HepG2 (cell line): ENCODE measurements around the gene OBSL1. TPM values are rescaled to one million over a fixed set of nuclear protein-coding genes. Genes with fewer than 3 reads are reported as not detected.

Experiments used
- HDAC1 ChIP-seq: sonication (generic); formaldehyde crosslinking; IDR thresholded peaks from 2 replicates; pipeline ENCODE4 v1.5.1; 2020; ENCODE audit warnings: mild to moderate bottlenecking, missing genetic modification reagents
- HNRNPLL ChIP-seq: fragments of 200-400 bp; formaldehyde crosslinking; IDR thresholded peaks from 2 replicates; pipeline ENCODE4 v1.6.1; 2017; ENCODE audit warnings: mild to moderate bottlenecking, low read depth, low read length; ENCODE audit not compliant: poor library complexity, severe bottlenecking
- KLF16 ChIP-seq, 2 experiments: sonication (generic) in 1 of 2; formaldehyde crosslinking in 1 of 2; IDR thresholded peaks; 2 replicates each; pipeline versions ENCODE4 v1.6.1 to v1.8.0; 2016 to 2023; ENCODE audit warnings: missing genetic modification reagents in 2 of 2, missing compliant biosample characterization in 1 of 2
- NFKB2 ChIP-seq: sonication (generic); formaldehyde crosslinking; IDR thresholded peaks from 2 replicates; pipeline ENCODE4 v1.4.0; 2020; ENCODE audit warnings: missing genetic modification reagents, borderline replicate concordance
- ONECUT2 ChIP-seq: sonication (generic); formaldehyde crosslinking; IDR thresholded peaks from 2 replicates; pipeline ENCODE4 v1.4.0; 2020; ENCODE audit warnings: missing genetic modification reagents
- PRDM15 ChIP-seq: sonication (generic); formaldehyde crosslinking; IDR thresholded peaks from 2 replicates; pipeline ENCODE4 v1.4.0; 2020; ENCODE audit warnings: missing genetic modification reagents
- PRDM4 ChIP-seq: sonication (generic); formaldehyde crosslinking; IDR thresholded peaks from 2 replicates; pipeline ENCODE4 v1.9.0; 2021; ENCODE audit warnings: missing genetic modification reagents, borderline replicate concordance
- SNAPC5 ChIP-seq: sonication (generic); formaldehyde crosslinking; IDR thresholded peaks from 2 replicates; pipeline ENCODE4 v1.8.1; 2023; ENCODE audit warnings: mild to moderate bottlenecking, missing genetic modification reagents, borderline replicate concordance
- STAG1 ChIP-seq: sonication (generic); formaldehyde crosslinking; IDR thresholded peaks from 2 replicates; pipeline ENCODE4 v1.4.0; 2020; ENCODE audit warnings: missing genetic modification reagents
- ZKSCAN5 ChIP-seq: sonication (generic); formaldehyde crosslinking; IDR thresholded peaks from 2 replicates; pipeline ENCODE4 v1.5.1; 2020; ENCODE audit warnings: mild to moderate bottlenecking, missing genetic modification reagents
- ZNF143 ChIP-seq: sonication (generic); formaldehyde crosslinking; IDR thresholded peaks from 2 replicates; pipeline ENCODE4 v1.4.0; 2020; ENCODE audit warnings: missing genetic modification reagents
- ZNF17 ChIP-seq: sonication (generic); formaldehyde crosslinking; IDR thresholded peaks from 2 replicates; pipeline ENCODE4 v1.5.0; 2020; ENCODE audit warnings: mild to moderate bottlenecking, missing genetic modification reagents
- ZNF292 ChIP-seq: sonication (generic); formaldehyde crosslinking; IDR thresholded peaks from 2 replicates; pipeline ENCODE4 v1.8.1; 2022; ENCODE audit warnings: mild to moderate bottlenecking, low read depth, missing genetic modification reagents, borderline replicate concordance
- ZNF839 ChIP-seq: sonication (generic); formaldehyde crosslinking; IDR thresholded peaks from 2 replicates; pipeline ENCODE4 v1.4.0; 2020; ENCODE audit warnings: missing genetic modification reagents, mild to moderate bottlenecking, borderline replicate concordance
- polyA plus RNA-seq, 8 experiments: library from polyadenylated mRNA; depleted of rRNA in 3 of 8; stranded (reverse) in 7 of 8; unstranded in 1 of 8; fragments of >200 nt; fragmentation: Illumina TruSeq in 4 of 8; extraction: Trizol in 4 of 8; gene quantifications; 2 replicates each; pipeline versions ENCODE4 v1.2.1 to v1.2.3, GENCODE V29; 2011 to 2016; ENCODE audit warnings: low read depth in 4 of 8, missing spikeins in 1 of 8, mixed read lengths in 1 of 8; ENCODE audit not compliant: insufficient read depth in 1 of 8
- total RNA-seq, 5 experiments: library from RNA; depleted of rRNA; stranded (reverse); fragments of >200 nt; fragmentation: Illumina TruSeq; extraction: Trizol; gene quantifications; 2 replicates each; pipeline ENCODE4 v1.2.3, GENCODE V29; 2016; ENCODE audit warnings: low read depth in 1 of 5
- TF ChIP-seq, protein P1 (sequence below): IDR thresholded peaks from 2 replicates; pipeline ENCODE4 v1.6.1; 2016; ENCODE audit warnings: low read depth, control low read depth
- TF ChIP-seq, protein P2 (sequence below), 2 experiments: IDR thresholded peaks; 2 replicates each; pipeline ENCODE4 v1.6.1; 2011 to 2012; ENCODE audit warnings: low read length in 2 of 2, borderline replicate concordance in 1 of 2, low read depth in 1 of 2, mild to moderate bottlenecking in 1 of 2, moderate library complexity in 1 of 2

The OBSL1 gene
- total and polyA plus RNA-seq, 2 of the 13 experiments (the other 11 are each of a cell fraction or from before 2014, with no cell fraction given): 86.7 to 218 TPM

- TF ChIP-seq SNAPC5 (CRISPR knock-in tag): peak; percentile 73; the same call in 1 of the 2 replicates
- no peak for TF ChIP-seq PRDM4
- 0 out of 2 replicates have a peak, but pooled peaks have one; percentile 11 for TF ChIP-seq PRDM15 (CRISPR knock-in tag)
- TF ChIP-seq NFKB2: 0 out of 2 replicates have a peak, but pooled peaks have one; percentile 10
- no peak for TF ChIP-seq ONECUT2 (CRISPR knock-in tag)
- TF ChIP-seq ZNF292: no peak
- TF ChIP-seq ZNF17: no peak
- peak; percentile 17; the same call in 1 of the 2 replicates for TF ChIP-seq ZNF839 (CRISPR knock-in tag)
- peak; percentile 55 for TF ChIP-seq HDAC1 (CRISPR knock-in tag)
- peak; percentile 23; the same call in 1 of the 2 replicates for TF ChIP-seq STAG1
- TF ChIP-seq ZNF143: no peak
- TF ChIP-seq, protein P1, sequence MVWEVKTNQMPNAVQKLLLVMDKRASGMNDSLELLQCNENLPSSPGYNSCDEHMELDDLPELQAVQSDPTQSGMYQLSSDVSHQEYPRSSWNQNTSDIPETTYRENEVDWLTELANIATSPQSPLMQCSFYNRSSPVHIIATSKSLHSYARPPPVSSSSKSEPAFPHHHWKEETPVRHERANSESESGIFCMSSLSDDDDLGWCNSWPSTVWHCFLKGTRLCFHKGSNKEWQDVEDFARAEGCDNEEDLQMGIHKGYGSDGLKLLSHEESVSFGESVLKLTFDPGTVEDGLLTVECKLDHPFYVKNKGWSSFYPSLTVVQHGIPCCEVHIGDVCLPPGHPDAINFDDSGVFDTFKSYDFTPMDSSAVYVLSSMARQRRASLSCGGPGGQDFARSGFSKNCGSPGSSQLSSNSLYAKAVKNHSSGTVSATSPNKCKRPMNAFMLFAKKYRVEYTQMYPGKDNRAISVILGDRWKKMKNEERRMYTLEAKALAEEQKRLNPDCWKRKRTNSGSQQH (CRISPR knock-in tag): 0 out of 2 replicates have a peak, but pooled peaks have one; percentile 62
- TF ChIP-seq ZKSCAN5: no peak
- TF ChIP-seq, protein P2, sequence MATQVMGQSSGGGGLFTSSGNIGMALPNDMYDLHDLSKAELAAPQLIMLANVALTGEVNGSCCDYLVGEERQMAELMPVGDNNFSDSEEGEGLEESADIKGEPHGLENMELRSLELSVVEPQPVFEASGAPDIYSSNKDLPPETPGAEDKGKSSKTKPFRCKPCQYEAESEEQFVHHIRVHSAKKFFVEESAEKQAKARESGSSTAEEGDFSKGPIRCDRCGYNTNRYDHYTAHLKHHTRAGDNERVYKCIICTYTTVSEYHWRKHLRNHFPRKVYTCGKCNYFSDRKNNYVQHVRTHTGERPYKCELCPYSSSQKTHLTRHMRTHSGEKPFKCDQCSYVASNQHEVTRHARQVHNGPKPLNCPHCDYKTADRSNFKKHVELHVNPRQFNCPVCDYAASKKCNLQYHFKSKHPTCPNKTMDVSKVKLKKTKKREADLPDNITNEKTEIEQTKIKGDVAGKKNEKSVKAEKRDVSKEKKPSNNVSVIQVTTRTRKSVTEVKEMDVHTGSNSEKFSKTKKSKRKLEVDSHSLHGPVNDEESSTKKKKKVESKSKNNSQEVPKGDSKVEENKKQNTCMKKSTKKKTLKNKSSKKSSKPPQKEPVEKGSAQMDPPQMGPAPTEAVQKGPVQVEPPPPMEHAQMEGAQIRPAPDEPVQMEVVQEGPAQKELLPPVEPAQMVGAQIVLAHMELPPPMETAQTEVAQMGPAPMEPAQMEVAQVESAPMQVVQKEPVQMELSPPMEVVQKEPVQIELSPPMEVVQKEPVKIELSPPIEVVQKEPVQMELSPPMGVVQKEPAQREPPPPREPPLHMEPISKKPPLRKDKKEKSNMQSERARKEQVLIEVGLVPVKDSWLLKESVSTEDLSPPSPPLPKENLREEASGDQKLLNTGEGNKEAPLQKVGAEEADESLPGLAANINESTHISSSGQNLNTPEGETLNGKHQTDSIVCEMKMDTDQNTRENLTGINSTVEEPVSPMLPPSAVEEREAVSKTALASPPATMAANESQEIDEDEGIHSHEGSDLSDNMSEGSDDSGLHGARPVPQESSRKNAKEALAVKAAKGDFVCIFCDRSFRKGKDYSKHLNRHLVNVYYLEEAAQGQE (IDR thresholded peaks at IDR 0.05; ENCODE audit: borderline replicate concordance in 1 of 2, low read depth in 1 of 2, low read length in 2 of 2): 0 out of 4 replicates have a peak, but pooled peaks of 1 of the 2 experiments have one; percentile 32
- peak in 1 of 2 experiments; percentile 26; a peak in 1 of 4 replicates for TF ChIP-seq KLF16 (CRISPR knock-in tag; IDR thresholded peaks at IDR 0.05)
- peak; percentile 89 for TF ChIP-seq HNRNPLL
Observed at GRCh38 chr2:219570194-219570923, 980 bp downstream of the OBSL1 start (continued).
